HUDEP-2 (cell line): ENCODE results near the gene LRMDA.

ENCODE experiments used
- DNase-seq, 76 experiments: peaks; one replicate each; lab custom pipeline; 2025; ENCODE audit not compliant: unreplicated experiment in 76 of 76; lab: John Stamatoyannopoulos, UW

LRMDA gene

GRCh38 chr10:76327441-76327840 lies 896.0 kb downstream of the LRMDA start:
- DNase-seq: no peak

GRCh38 chr10:76328348-76328747 lies 896.9 kb downstream of the LRMDA start:
- DNase-seq: no peak

GRCh38 chr10:76329891-76330575 lies 898.6 kb downstream of the LRMDA start:
- DNase-seq: no peak

GRCh38 chr10:76331742-76332141 lies 900.3 kb downstream of the LRMDA start:
- no peak for DNase-seq

- no peak for DNase-seq
Observed at GRCh38 chr10:76333326-76333725, 901.9 kb downstream of the LRMDA start.

- DNase-seq: no peak
Observed at GRCh38 chr10:76333796-76334195, 902.4 kb downstream of the LRMDA start.

GRCh38 chr10:76334255-76334654 lies 902.8 kb downstream of the LRMDA start:
- DNase-seq: no peak

GRCh38 chr10:76336213-76336963 lies 905.0 kb downstream of the LRMDA start:
- DNase-seq: no peak

GRCh38 chr10:76337641-76338040 lies 906.2 kb downstream of the LRMDA start:
- DNase-seq: no peak

- DNase-seq: no peak
Observed at GRCh38 chr10:76338187-76338586, 906.8 kb downstream of the LRMDA start.

GRCh38 chr10:76341740-76342139 lies 910.3 kb downstream of the LRMDA start:
- no peak for DNase-seq

GRCh38 chr10:76342996-76343395 lies 911.6 kb downstream of the LRMDA start:
- no peak for DNase-seq

- no peak for DNase-seq
Observed at GRCh38 chr10:76347832-76348231, 916.4 kb downstream of the LRMDA start.

GRCh38 chr10:76350583-76350982 lies 919.2 kb downstream of the LRMDA start:
- DNase-seq: no peak

GRCh38 chr10:76352300-76352699 lies 920.9 kb downstream of the LRMDA start:
- DNase-seq: no peak

GRCh38 chr10:76353237-76353851 lies 921.9 kb downstream of the LRMDA start:
- DNase-seq: no peak

GRCh38 chr10:76354212-76354738 lies 922.9 kb downstream of the LRMDA start:
- DNase-seq: no peak

GRCh38 chr10:76354921-76355320 lies 923.5 kb downstream of the LRMDA start:
- DNase-seq: no peak

- DNase-seq: no peak
Observed at GRCh38 chr10:76356557-76356956, 925.1 kb downstream of the LRMDA start.

GRCh38 chr10:76357726-76358415 lies 926.4 kb downstream of the LRMDA start:
- DNase-seq: no peak
